NCI-H187 treated with DMSO at 0.1 percent for 48 hours (cell line): Measurements from ENCODE around the gene EVL.

ENCODE experiments used
- DNase-seq: peaks from one replicate; lab custom pipeline; 2025; lab: John Stamatoyannopoulos, UW

Gene EVL

GRCh38 chr14:100129161-100129589, 64.0 kb downstream of the EVL start:
- DNase-seq, result no peak

GRCh38 chr14:100130521-100130920, 65.3 kb downstream of the EVL start:
- no peak for DNase-seq

GRCh38 chr14:100131181-100131580, 66.0 kb downstream of the EVL start:
- peak; percentile 26 for DNase-seq

DNA sequence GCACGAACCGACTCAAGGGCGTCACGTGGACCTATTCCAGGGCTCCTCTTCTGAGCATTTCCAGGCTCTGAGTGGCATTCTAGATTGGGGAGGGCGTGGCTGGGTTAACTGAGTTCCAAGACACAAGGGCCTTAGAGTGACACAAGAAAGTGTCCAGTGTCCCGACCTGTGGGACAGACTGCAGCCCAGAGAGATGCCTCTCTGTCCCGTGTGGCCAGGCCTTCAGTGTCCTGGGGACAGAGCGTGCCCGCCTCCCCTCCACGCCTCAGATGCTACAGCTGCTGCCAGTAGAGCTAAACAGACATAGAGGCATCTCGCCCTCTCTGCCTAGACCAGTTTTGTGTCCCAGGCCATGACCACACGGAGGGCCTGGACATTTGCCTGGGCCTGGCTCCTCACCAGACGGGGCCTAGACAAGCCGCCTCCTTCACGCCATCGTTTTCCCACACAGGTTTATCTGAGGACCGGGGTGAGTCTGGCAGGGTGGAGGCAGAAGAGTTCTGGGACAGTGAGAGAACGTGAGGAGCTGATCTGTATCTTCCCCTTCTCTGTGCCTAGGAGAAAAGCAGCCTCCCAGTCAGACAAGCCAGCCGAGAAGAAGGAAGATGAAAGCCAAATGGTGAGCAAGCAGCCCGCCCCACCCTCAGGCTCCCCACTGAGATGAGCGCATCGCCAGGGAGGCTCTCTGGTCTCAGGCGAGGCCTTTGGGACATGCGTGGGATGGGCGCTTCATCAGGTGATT, 67.1 kb downstream of the EVL start:
- no peak for DNase-seq

GRCh38 chr14:100132903-100133510, 67.8 kb downstream of the EVL start:
- no peak for DNase-seq

- no peak for DNase-seq
These were observed 69.4 kb downstream of the EVL start for GRCh38 chr14:100134586-100134985.

DNA sequence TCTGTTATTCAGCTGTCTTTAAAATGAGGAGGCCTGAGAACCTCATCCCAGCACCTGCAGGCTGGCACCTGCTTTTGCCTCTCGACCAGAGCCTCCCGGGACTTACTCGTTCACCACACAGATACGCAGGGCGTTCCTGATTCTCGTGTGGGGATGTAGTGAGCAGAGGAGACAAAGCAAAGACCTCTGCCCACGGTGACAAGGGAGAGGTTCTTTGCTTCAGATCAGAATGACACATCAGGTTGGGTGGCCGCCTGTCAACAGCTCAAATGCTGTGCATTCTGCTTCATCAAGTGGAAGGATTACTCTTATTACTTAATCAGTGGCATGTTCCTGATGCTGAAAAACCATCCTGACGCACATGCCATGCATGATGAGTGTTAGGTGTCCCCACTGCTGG, 69.9 kb downstream of the EVL start:
- DNase-seq, result no peak

- DNase-seq, result no peak
These were observed 70.6 kb downstream of the EVL start for GRCh38 chr14:100135784-100136183.

- DNase-seq, result no peak
These were observed 72.0 kb downstream of the EVL start for GRCh38 chr14:100137173-100137572.

DNA sequence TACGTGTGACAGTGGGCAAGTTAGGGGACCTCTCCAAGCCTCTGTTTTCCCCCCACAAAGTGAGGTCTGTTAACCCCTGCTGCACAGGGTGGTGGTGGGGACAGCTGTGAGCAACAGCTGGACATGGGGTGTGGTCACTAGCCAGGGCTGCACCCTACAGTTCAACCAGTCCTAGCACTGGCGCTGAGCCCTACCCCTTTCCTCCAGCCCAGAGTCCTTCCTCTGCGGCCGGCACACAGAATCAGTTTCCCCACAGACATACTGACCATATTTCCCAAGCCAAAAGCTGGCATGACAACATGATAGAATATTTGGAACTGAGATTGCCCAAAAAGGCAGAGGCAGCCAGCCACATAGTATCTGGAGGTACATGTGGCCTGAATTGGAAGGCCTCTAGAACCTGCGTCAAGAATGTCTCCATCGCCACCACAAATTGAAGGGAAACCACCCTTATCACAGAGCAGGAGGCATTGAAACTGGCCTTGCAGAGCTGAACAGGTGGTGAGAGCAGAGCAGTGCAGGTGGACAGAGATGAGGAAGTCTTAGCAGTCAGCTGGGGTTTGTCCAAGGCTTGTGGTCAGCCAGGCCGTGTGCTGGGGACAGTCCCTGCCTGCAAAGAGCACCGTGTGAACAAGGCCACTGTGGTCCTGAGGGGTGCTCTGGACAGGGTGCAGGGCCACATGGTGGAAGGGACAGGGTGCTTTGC, 73.0 kb downstream of the EVL start:
- DNase-seq, result no peak

- no peak for DNase-seq
These were observed 73.7 kb downstream of the EVL start for GRCh38 chr14:100138955-100139354.

DNA sequence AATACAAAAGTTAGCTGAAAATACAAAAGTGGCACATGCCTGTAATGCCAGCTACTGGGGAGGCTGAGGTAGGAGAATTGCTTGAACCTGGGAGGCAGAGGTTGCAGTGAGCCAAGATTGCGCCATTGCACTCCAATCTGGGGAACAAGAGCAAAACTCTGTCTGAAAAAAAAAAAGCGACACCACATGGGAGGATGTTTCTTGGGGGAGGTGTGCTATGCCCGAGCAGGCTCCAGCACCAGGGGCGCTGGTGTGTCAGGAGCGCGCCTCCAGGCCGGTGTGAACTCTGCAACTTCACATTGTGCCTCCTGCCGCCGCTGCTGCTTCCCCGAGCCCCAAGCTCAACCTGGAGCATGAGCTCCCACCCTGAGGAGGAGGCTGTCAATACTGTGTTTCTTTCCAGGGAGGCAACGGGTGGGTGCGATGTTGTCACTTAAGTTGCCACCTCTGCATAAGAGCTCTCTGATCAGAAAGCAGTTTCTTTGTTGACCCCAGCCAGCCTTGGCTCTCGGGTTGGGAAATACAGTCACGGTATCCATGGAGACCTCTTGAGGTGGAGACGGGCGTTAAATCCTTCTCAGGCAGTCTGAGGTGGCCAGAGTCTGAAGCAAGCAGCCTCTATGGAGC, 75.3 kb downstream of the EVL start:
- peak; percentile 52 for DNase-seq

DNA sequence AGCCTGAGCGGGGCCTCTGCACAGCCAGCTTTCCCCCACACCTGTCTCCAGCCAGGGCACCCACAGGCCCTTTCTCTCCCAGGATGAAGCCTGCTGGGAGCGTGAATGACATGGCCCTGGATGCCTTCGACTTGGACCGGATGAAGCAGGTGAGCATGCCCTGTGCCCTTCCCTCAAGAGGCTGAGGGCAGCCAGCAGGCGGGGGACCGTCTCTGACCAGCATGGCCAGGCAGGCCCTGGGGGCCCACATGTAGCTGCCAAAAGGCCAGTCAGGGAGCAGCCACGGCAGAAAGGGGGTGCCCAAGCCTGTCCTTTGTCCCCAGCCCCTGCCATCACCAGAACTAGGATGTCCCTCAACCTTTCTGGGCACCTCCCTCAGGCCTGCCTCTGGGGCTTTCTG, 75.9 kb downstream of the EVL start:
- DNase-seq, result no peak

GRCh38 chr14:100142073-100143040, 77.1 kb downstream of the EVL start:
- no peak for DNase-seq

DNA sequence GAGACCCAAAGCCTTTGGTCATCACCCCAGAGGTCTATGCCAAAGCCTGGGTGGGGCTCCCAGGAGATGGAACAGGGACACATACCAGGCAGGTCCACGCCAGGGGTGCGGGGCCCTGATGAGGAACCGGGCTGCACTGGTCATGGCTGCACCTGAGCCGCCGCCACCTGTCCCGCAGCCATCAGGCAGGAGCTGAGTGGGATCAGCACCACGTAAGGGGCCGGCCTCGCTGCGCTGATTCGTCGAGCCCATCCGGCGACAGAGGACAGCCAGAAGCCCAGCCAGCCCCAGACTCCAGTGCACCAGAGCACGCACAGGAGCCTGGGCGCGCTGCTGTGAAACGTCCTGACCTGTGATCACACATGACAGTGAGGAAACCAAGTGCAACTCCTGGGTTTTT, 78.3 kb downstream of the EVL start:
- DNase-seq, result no peak

- no peak for DNase-seq
These were observed 78.7 kb downstream of the EVL start for GRCh38 chr14:100143934-100144333.

GRCh38 chr14:100144645-100144995, 79.4 kb downstream of the EVL start:
- no peak for DNase-seq

DNA sequence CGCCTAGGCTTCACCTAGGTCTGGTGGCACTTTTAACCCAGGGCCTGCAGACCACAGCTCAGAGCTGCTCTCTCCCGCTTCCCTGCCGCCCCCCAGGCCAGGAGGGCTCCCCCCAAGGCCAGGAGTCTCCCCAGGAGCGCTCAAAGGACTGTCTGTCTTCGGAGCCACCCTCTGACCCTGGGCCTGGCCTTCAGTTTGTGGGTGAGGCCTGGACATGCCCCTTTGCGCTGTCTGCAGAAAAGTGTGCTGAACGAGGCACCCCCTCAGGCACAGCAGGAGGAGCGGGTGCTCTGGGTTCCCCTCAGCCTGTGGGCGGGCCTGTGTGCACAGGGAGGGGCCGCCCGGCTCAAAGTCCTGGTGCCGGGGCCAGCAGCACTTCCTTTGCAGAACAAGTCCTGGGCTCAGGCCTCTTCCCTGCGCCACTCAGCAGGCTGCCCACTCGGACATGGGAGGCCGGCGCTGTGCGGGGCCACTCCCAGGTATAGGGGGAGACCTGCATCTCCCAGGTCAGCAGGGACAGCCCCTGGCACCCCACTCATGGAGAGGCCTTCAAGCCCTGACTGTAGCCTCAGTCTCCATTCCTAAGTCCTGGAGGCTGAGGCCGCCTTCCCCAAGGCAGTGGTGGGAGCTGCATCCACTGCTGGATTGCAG, 79.9 kb downstream of the EVL start:
- DNase-seq, result no peak

- no peak for DNase-seq
These were observed 80.7 kb downstream of the EVL start for GRCh38 chr14:100145682-100146464.

DNA sequence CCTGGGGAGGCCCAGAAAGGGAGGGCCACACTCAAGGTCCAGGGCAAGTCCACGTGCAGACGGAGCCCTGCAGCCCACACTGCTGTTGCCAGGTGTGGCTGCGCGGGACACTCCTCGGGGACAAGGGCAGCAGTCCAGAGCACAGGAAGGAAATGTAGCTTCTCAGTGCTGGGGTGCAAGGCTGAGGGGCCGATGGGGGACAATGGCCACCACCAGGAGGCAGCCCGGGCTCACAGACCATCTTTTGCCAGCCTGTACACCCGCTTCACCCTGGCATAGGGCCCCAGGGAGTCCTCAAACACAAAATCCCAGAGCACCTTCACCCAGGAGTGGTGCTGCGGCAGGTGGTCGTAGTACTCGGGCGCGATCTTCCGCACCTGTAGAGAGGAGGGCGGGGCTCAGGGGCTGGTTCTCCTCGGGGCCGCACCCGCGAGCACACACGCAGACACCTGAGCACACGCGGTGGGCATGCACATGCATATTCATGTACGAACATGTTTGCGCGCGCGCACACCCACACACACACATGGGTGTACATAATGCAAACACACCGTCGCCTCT, 81.4 kb downstream of the EVL start:
- DNase-seq, result no peak
